HepG2 (cell line): ENCODE results near the gene CREBBP.

ENCODE experiments used
- NONO ChIP-seq, 2 experiments: fragments of 450-650 bp in 1 of 2; sonication (generic) in 1 of 2; formaldehyde crosslinking in 1 of 2; IDR thresholded peaks in 1 of 2; conservative IDR thresholded peaks in 1 of 2; 2 replicates each; pipeline versions ENCODE4 v1.6.1 to v1.8.0; 2017 to 2022; ENCODE audit warnings: mild to moderate bottlenecking in 1 of 2, missing genetic modification reagents in 1 of 2, moderate library complexity in 1 of 2
- TF ChIP-seq, protein P1 (sequence below): sonication (generic); formaldehyde crosslinking; IDR thresholded peaks from 2 replicates; pipeline ENCODE4 v1.5.0; 2020; ENCODE audit warnings: missing genetic modification reagents

DNA sequence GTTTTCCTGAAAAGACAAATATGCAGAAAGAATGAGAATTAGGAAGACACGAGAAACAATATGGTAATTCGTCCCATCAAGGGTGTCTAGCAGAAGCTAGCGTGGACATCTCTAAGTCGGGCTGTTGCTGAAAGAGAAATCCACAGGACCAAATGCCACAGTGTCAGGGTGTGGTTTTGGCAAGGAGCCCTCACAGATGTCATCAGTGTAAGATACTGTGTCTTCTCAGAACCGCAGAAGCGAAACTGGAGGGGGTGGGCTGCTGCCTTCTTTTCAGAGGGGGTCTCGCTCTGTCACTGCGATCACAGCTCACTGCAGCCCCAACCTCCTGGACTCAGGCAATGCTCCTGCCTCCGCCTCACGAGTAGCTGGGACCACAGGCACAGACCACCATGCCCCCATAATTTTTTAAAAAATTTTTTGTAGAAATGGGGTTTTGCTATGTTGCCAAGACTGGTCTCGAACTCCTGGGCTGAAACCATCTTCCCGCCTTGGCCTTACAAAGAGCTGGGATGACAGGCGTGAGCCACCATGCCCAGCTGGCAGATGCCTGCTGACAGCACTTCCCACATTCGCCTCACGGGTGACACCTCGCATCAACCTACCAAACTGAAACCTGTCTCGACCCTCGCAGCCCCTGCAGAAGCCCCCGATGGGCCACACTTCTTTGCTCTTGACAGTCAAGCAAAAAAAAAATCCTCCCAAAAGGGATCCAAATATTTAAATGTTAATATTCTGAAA, 189.4 kb downstream of the CREBBP start:
- TF ChIP-seq NONO (IDR thresholded peaks at IDR 0.05) (no peak), NONO (CRISPR knock-in tag; conservative IDR thresholded peaks at IDR 0.05) (no peak)
- TF ChIP-seq, protein P1, sequence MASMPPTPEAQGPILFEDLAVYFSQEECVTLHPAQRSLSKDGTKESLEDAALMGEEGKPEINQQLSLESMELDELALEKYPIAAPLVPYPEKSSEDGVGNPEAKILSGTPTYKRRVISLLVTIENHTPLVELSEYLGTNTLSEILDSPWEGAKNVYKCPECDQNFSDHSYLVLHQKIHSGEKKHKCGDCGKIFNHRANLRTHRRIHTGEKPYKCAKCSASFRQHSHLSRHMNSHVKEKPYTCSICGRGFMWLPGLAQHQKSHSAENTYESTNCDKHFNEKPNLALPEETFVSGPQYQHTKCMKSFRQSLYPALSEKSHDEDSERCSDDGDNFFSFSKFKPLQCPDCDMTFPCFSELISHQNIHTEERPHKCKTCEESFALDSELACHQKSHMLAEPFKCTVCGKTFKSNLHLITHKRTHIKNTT (CRISPR knock-in tag) = no peak
